Stimulated activated CD8-positive, alpha-beta memory T cell treated with anti-CD3 and anti-CD28 coated beads, Interleukin-12 subunit alpha, Interleukin-12 subunit beta, amount 100 ng/mL, for 1 hour (primary cell): ENCODE results near the gene SYNGAP1.
"Not testable (repeated sequence)": the region's sequence is repeated elsewhere in the genome, so short reads cannot be mapped to it uniquely, and the experiment has no call there.

Source experiments
- DNase-seq: peaks from one replicate; pipeline ENCODE4 v3.0.0-alpha.2; 2020; ENCODE audit warnings: low read depth

The SYNGAP1 gene

GRCh38 chr6:33469661-33470060 lies 49.8 kb downstream of the SYNGAP1 start:
- DNase-seq = no peak

DNA sequence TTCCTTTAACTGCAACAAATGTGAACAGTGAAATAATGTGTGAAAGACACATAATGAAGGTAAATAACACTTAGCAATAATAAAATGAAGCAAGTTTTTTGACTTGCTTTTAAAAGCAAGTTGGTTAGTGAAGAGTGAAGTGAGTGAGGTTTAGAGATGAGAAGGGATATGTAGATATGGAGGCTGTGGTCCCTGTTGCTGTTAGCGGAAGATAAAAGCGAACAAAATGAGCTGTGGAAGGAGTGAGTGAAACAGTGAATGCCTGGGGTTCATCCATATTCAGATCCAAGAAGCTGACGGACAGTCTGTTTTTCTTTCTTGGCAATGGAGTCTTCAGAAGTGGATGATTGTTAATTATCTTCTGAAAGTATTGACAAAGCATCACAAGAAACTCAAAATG lies 58.0 kb downstream of the SYNGAP1 start:
- DNase-seq = no peak

- no peak for DNase-seq
These were observed 61.3 kb downstream of the SYNGAP1 start for GRCh38 chr6:33481192-33481591.

- not testable (repeated sequence) for DNase-seq
These were observed 62.8 kb downstream of the SYNGAP1 start for GRCh38 chr6:33482620-33483019.

DNA sequence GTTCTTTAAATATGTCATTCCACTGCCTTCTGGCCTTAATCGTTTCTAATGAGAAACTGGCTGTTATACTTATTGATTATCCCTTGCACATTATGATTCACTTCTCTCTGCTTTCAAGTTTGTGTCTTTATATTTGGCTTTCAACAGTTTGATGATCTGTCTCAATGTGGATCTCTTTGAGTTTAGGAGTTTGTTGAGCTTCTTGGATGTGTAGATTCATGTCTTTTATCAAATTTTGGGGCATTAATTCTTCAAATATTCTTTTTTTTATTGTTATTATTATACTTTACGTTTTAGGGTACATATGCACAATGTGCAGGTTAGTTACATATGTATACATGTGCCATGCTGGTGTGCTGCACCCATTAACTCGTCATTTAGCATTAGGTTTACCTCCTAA lies 63.8 kb downstream of the SYNGAP1 start:
- no peak for DNase-seq

- DNase-seq = not testable (repeated sequence)
These were observed 64.9 kb downstream of the SYNGAP1 start for GRCh38 chr6:33484673-33485262.

- not testable (repeated sequence) for DNase-seq
These were observed 65.8 kb downstream of the SYNGAP1 start for GRCh38 chr6:33485680-33486079.

- DNase-seq = no peak
These were observed 68.5 kb downstream of the SYNGAP1 start for GRCh38 chr6:33488339-33488738.

GRCh38 chr6:33490198-33490597 lies 70.3 kb downstream of the SYNGAP1 start:
- DNase-seq = no peak

DNA sequence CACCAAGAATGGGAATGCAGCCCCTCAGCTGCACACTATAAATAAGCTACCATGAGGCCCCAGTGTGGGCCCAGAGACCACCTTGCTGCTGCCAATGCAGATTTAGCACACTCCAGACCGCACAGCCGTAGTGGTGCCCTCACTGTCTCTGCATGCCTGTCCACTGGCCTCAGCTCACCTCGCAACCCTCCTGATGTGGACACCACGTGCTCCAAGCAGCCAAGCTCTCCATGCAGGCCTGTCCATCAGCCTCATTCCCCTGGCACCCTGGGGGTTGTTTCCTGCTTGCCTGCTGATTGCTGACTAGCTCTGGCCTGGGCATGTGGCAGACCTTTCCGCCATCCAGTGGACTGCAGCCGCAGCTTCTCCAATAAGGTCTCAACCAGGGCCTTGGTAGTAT lies 70.8 kb downstream of the SYNGAP1 start:
- DNase-seq = no peak

GRCh38 chr6:33492093-33492492 lies 72.2 kb downstream of the SYNGAP1 start:
- no peak for DNase-seq

DNA sequence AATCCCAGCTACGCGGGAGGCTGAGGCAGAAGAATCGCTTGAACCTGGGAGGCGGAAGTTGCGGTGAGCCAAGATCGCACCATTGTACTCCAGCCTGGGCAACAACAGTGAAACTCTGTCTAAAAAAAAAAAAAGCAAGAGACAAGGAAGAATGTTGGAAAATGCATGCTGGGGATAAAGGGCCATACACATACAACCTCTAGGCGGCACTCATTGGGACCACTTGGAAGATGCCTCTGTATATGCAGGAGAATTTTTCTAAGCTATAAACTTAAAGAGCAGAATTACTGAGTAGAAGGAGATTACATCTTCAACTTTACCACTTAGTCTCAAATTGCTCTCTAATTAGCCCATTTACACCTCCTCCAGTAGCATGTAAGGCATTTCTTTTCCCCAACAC lies 77.3 kb downstream of the SYNGAP1 start:
- no peak for DNase-seq

DNA sequence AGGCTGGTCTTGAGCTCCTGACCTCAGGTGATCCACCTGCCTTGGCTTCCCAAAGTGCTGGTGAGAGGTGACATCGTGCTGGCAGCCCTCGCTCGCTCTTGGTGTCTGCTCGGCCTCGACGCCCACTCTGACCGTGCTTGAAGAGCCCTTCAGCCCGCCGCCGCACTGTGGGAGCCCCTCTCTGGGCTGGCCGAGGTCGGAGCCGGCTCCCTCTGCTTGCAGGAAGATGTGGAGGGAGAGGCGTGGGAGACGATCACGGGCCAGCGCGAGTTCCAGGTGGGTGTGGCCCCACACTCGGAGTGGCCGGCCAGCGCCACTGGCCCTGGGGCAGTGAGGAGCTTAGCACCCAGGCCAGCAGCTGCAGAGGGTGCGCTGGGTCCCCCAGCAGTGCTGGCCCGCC lies 82.6 kb downstream of the SYNGAP1 start:
- DNase-seq = no peak

DNA sequence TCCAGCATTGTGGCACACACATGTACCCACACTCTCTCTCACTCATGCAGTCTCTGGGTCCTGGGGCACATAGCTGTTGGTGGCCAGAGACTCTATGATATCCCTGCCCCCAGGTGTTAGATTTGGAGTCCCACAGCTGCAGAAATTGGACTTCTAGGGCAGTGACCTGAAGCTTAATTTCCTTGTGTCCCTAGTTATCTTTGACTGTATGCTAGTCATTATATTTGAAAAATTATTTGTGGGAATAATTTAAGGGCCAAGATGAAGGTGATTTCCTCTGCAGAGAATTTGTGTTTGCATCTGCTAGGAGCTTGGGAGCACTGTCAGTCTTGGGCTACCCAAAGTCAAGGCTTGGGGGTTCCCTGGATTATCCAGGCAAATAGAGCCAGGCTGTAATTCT lies 84.6 kb downstream of the SYNGAP1 start:
- no peak for DNase-seq
